Vagina (tissue), 2 donors: ENCODE results near the gene FOXN3. TPM values are rescaled to one million over a fixed set of nuclear protein-coding genes. Genes with fewer than 3 reads are reported as not detected.

ENCODE experiments used
- DNase-seq, 2 donors: peaks; one replicate each; pipeline ENCODE4 v3.0.0-alpha.2; 2017; ENCODE audit errors: extremely low spot score in 2 of 2
- H3K27ac ChIP-seq: fragments of 200-600 bp; sonication (generic); one replicate; pipeline ENCODE4 v1.5.1; 2019
- H3K27me3 ChIP-seq: fragments of 200-600 bp; sonication (generic); one replicate; pipeline ENCODE4 v1.5.1; 2019
- H3K36me3 ChIP-seq, 2 donors: fragments of 200-600 bp; sonication (generic); one replicate each; pipeline ENCODE4 v1.5.1; 2017 to 2019
- H3K4me1 ChIP-seq: fragments of 200-600 bp; sonication (generic); one replicate; pipeline ENCODE4 v1.5.1; 2019
- H3K4me3 ChIP-seq, 2 donors: fragments of 200-600 bp; sonication (generic); 1 replicate in 1 of 2; 2 replicates in 1 of 2; pipeline ENCODE4 v1.5.1; 2016 to 2019
- H3K9me3 ChIP-seq: fragments of 200-600 bp; sonication (generic); one replicate; pipeline ENCODE4 v1.5.1; 2019
- CTCF ChIP-seq, 3 experiments: fragments of 450-650 bp in 2 of 3; fragments of 200-600 bp in 1 of 3; sonication (generic) in 1 of 3; IDR thresholded peaks; one replicate each; pipeline ENCODE4 v1.5.1; 2017 to 2019; ENCODE audit warnings: antibody characterized with exemption in 3 of 3, mild to moderate bottlenecking in 2 of 3, moderate library complexity in 2 of 3
- POLR2A ChIP-seq, 2 donors: fragments of 450-650 bp; IDR thresholded peaks; one replicate each; pipeline ENCODE4 v1.6.1; 2017; ENCODE audit warnings: antibody characterized with exemption in 2 of 2, mild to moderate bottlenecking in 2 of 2, moderate library complexity in 2 of 2
- POLR2AphosphoS5 ChIP-seq, 2 donors: sonication (generic); formaldehyde crosslinking; IDR thresholded peaks; one replicate each; pipeline ENCODE4 v1.9.0; 2017; ENCODE audit warnings: antibody characterized with exemption in 2 of 2, mild to moderate bottlenecking in 2 of 2, low read depth in 1 of 2; ENCODE audit not compliant: insufficient read depth in 1 of 2
- intact Hi-C: fragments of 100-400 bp; cut with DNase I; formaldehyde crosslinking; loops from one replicate; pipeline ENCODE4 v1.15.1; 2023
- total RNA-seq: library from RNA; depleted of rRNA; stranded (reverse); fragments of >200 nt; gene quantifications from one replicate; pipeline ENCODE4 v1.2.3, GENCODE V29; 2016

FOXN3 gene
- total RNA-seq, 1 donor from 2014 or later, result 111 TPM

- H3K4me1 ChIP-seq, result peaks cover 51% of the 10 kb centered on the region
- intact Hi-C loops, result no loop called here
- TF ChIP-seq CTCF (IDR thresholded peaks at IDR 0.05), result no peak
- no peak for TF ChIP-seq POLR2A (IDR thresholded peaks at IDR 0.05)
- TF ChIP-seq POLR2AphosphoS5 (IDR thresholded peaks at IDR 0.05; ENCODE audit: insufficient read depth in 1 of 2, low read depth in 1 of 2), result no peak
These were observed 173.7 kb downstream of the FOXN3 start for GRCh38 chr14:89243286-89243685.

GRCh38 chr14:89242652-89243279, 174.3 kb downstream of the FOXN3 start:
- Histone ChIP-seq H3K9me3 (no peaks in the 10 kb centered on the region), H3K36me3 (no peaks in the 10 kb centered on the region), H3K27me3 (no peaks in the 10 kb centered on the region), H3K4me3 (no peak overlapping the region), H3K4me1 (peaks cover 51% of the 10 kb centered on the region), H3K27ac (peak overlapping the region; percentile 57)
- intact Hi-C loops, result no loop called here
- TF ChIP-seq CTCF (IDR thresholded peaks at IDR 0.05) (no peak), POLR2A (IDR thresholded peaks at IDR 0.05) (no peak), POLR2AphosphoS5 (IDR thresholded peaks at IDR 0.05; ENCODE audit: insufficient read depth in 1 of 2, low read depth in 1 of 2) (no peak)
- no peak for DNase-seq

More at GRCh38 chr14:89243286-89243685, 173.7 kb downstream of the FOXN3 start:
- Histone ChIP-seq H3K4me3 (no peak overlapping the region), H3K9me3 (no peaks in the 10 kb centered on the region), H3K27me3 (no peaks in the 10 kb centered on the region), H3K27ac (peak overlapping the region; percentile 57), H3K36me3 (no peaks in the 10 kb centered on the region)
- DNase-seq, result no peak

- H3K4me1 ChIP-seq, result peaks cover 51% of the 10 kb centered on the region
These were observed 174.9 kb downstream of the FOXN3 start for GRCh38 chr14:89241934-89242651.

GRCh38 chr14:89241257-89241656, 175.8 kb downstream of the FOXN3 start:
- H3K36me3 ChIP-seq, result no peaks in the 10 kb centered on the region
- H3K4me1 ChIP-seq, result peaks cover 51% of the 10 kb centered on the region
- H3K4me3 ChIP-seq, result no peak overlapping the region
- no peak overlapping the region for H3K27ac ChIP-seq
- TF ChIP-seq POLR2A (IDR thresholded peaks at IDR 0.05) (no peak), POLR2AphosphoS5 (IDR thresholded peaks at IDR 0.05; ENCODE audit: insufficient read depth in 1 of 2, low read depth in 1 of 2) (no peak), CTCF (IDR thresholded peaks at IDR 0.05) (no peak)
- intact Hi-C loops, result no loop called here
- H3K27me3 ChIP-seq, result no peaks in the 10 kb centered on the region
- no peak for DNase-seq
- H3K9me3 ChIP-seq, result no peaks in the 10 kb centered on the region

More at GRCh38 chr14:89241934-89242651, 174.9 kb downstream of the FOXN3 start:
- TF ChIP-seq POLR2AphosphoS5 (IDR thresholded peaks at IDR 0.05; ENCODE audit: insufficient read depth in 1 of 2, low read depth in 1 of 2) (no peak), CTCF (IDR thresholded peaks at IDR 0.05) (no peak), POLR2A (IDR thresholded peaks at IDR 0.05) (no peak)
- H3K36me3 ChIP-seq, result no peaks in the 10 kb centered on the region
- H3K27me3 ChIP-seq, result no peaks in the 10 kb centered on the region
- no peak for DNase-seq
- no peaks in the 10 kb centered on the region for H3K9me3 ChIP-seq
- H3K4me3 ChIP-seq, result no peak overlapping the region
- H3K27ac ChIP-seq, result no peak overlapping the region
- intact Hi-C loops, result no loop called here

GRCh38 chr14:89240414-89240813, 176.6 kb downstream of the FOXN3 start:
- TF ChIP-seq CTCF (IDR thresholded peaks at IDR 0.05), result no peak
- intact Hi-C loops, result no loop called here
- Histone ChIP-seq H3K9me3 (no peaks in the 10 kb centered on the region), H3K4me3 (no peak overlapping the region), H3K27me3 (no peaks in the 10 kb centered on the region), H3K4me1 (peaks cover 45% of the 10 kb centered on the region), H3K36me3 (no peaks in the 10 kb centered on the region), H3K27ac (no peak overlapping the region)
- no peak for DNase-seq
